ENCODE data around the gene TRMT11. TPM values are rescaled to one million over a fixed set of nuclear protein-coding genes. Genes with fewer than 3 reads are reported as not detected.
"Not testable (repeated sequence)": the region's sequence is repeated elsewhere in the genome, so short reads cannot be mapped to it uniquely, and the experiment has no call there.

The TRMT11 gene
- total RNA-seq, 2 experiments from 2014 or later, result 40.6 to 41.9 TPM

DNA sequence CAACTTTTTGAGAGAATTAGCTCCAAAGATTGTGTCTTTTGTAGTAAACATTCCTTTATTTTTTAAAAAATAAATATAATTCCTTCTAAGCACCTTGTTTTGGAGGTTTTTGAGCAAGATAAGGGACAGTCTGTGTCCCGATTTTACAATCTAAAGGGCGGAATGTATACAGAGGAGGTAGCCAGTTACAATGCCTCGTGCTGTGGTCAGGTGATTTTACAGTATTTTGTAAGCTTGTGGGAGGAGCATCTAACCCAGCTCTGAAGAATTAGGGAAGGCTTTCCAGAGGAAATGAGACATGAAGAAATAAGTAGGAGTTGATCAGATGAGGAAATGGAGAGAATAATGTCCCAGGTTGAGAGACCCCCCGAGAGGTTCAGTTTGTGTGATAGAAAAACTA is 28.5 kb upstream of the TRMT11 start:
- H3K27ac Mint-ChIP-seq, result no peak overlapping the region
- H3K36me3 Mint-ChIP-seq (ENCODE audit: low read depth), result no peaks in the 10 kb centered on the region
- CTCF ChIA-PET, result interaction anchor here (0.8 to 4.3 kb wide), 13 partner anchors 10 to 177 kb away, joined by 3 to 51 read pairs (median 15); partner anchors contain the start of genes NCOA7 and TRMT11
- H3K4me3 Mint-ChIP-seq, result no peak overlapping the region
- H3K9me3 Mint-ChIP-seq, result no peaks in the 10 kb centered on the region
- intact Hi-C loops (cut with micrococcal nuclease), result no loop called here
- H3K27me3 Mint-ChIP-seq (ENCODE audit: low read depth), result peaks cover 2% of the 10 kb centered on the region
- peak; percentile 18 for DNase-seq
- H3K4me1 Mint-ChIP-seq (ENCODE audit: low read depth), result peaks cover 11% of the 10 kb centered on the region

DNA sequence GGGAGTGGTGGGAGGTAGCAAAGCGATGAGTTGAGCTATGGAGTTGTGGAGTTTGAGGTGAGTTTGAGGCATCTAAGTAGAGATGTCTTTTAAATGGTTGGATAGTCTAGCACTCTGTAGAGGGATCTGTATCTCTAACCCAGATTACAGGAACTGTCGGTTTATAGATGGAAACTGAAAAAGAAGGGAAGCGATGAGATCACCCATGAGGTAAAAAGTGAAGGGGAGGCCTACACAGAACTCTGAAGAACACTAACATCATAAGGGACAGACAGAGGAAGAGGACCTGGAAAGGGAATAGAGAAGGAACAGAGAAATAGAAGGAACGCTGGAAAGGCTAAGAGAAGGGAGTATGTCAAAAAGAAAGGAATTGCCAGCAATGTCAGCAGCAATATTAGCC is 27.3 kb upstream of the TRMT11 start:
- Mint-ChIP-seq H3K4me1 (ENCODE audit: low read depth) (peaks cover 20% of the 10 kb centered on the region), H3K27ac (no peak overlapping the region), H3K9me3 (no peaks in the 10 kb centered on the region), H3K27me3 (ENCODE audit: low read depth) (peaks cover 2% of the 10 kb centered on the region), H3K4me3 (no peak overlapping the region), H3K36me3 (ENCODE audit: low read depth) (no peaks in the 10 kb centered on the region)
- intact Hi-C loops (cut with micrococcal nuclease), result no loop called here
- DNase-seq, result no peak
- CTCF ChIA-PET, result interaction anchor here (0.8 to 4.3 kb wide), 4 partner anchors 9 to 178 kb away, joined by 3 to 51 read pairs (median 8); partner anchors contain the start of gene NCOA7

DNA sequence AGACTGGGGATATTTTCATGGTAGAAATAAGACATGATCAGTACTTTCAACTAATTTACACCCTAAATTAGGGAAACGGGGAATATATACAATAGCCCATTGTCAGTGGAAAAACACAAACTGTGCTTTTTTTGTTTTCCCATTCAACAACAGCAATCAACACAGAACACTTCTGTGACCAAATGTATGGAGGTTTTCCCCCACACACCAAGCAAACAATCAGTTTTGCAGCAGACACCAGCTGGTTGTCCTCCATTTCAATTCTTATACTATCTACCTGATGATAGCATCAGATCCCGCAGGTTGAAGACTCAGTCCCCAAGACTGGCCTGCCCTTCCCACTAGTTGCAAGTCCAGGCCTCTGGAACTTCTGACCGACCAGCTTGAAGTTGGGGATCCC is 25.2 kb upstream of the TRMT11 start:
- Mint-ChIP-seq H3K27me3 (ENCODE audit: low read depth) (no peaks in the 10 kb centered on the region), H3K36me3 (ENCODE audit: low read depth) (no peaks in the 10 kb centered on the region), H3K27ac (no peak overlapping the region), H3K9me3 (no peaks in the 10 kb centered on the region), H3K4me1 (ENCODE audit: low read depth) (peaks cover 17% of the 10 kb centered on the region), H3K4me3 (no peak overlapping the region)
- CTCF ChIA-PET, result interaction anchor here (0.6 to 2.3 kb wide), 3 partner anchors 13 to 648 kb away, joined by 3 to 11 read pairs (median 3); no protein-coding TSS in a partner anchor
- intact Hi-C loops (cut with micrococcal nuclease), result no loop called here
- no peak for DNase-seq

DNA sequence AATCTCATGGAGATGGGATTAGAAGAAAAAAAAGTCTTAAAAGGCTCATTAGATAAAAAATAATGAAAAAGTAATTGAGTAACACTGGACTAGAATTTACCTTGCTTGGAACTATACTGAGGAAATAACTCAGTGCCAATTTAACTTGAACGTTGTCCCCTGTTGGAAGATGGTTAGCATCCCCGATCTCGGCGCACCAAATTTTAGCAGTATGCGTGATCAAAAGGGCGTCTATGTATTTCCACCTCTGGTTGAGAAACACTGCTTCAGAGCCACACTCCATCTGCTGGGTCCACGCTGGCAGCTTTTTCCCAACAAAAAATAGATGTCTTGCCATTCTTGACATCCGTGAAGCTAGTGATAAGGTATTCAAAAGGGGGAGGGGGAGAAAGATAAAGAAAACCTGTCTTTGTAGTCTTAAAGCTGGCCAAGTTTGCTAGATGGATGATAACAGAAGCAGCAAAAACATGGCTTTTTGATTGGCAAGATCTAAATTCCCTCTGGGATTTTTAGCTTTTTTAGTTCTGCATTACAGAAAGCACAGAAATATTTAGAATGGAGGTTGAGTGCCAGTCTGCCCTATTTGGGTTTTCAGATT is 23.3 kb upstream of the TRMT11 start:
- no peak overlapping the region for H3K4me3 Mint-ChIP-seq
- H3K9me3 Mint-ChIP-seq, result no peaks in the 10 kb centered on the region
- peaks cover 7% of the 10 kb centered on the region for H3K36me3 Mint-ChIP-seq (ENCODE audit: low read depth)
- intact Hi-C loops (cut with micrococcal nuclease), result no loop called here
- CTCF ChIA-PET, result interaction anchor here (0.8 to 4.4 kb wide), 2 partner anchors 12 to 57 kb away, joined by 4 to 21 read pairs; no protein-coding TSS in a partner anchor
- no peak for DNase-seq
- no peak overlapping the region for H3K27ac Mint-ChIP-seq
- peaks cover 19% of the 10 kb centered on the region for H3K4me1 Mint-ChIP-seq (ENCODE audit: low read depth)
- H3K27me3 Mint-ChIP-seq (ENCODE audit: low read depth), result no peaks in the 10 kb centered on the region

DNA sequence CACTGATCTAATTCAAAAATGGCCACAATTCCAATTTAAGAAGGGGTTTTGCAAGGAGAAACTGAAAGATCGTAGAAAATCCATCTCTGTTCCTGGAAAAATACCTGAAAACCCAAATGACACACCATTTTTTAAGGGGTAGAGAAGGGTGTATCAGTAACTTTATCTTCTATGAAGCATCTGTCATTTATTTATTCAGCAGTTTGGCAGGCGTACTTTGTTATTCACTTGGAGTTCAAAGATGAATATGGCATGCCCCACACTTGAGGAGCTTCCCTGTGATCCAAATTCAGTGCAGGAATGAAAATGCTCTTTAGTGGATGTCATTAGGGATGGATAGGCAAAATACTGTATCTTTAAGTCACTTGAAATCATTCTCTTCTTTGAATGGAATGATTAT is 22.5 kb upstream of the TRMT11 start:
- H3K9me3 Mint-ChIP-seq, result no peaks in the 10 kb centered on the region
- CTCF ChIA-PET, result interaction anchor here (4.4 kb wide), 1 partner anchor 11 kb away, joined by 21 read pairs; no protein-coding TSS in a partner anchor

DNA sequence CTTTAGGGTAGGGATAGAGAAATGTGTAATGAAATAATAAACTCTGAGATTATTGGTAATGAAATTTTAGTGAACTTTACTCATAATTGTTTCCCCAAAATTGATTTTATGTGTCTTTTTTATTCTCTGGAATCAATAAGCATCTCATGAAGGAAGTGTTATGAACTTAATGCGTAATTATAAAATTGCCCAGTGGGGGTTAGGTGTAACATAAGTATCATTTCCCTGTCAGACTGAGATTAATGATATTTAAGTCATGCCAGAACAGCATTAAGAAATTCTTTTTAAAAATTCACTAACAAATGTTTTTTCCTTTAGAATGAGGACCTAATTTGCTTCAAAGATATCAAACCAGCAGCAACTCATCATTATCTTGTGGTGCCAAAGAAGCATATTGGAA is 19.8 kb upstream of the TRMT11 start:
- Mint-ChIP-seq H3K27ac (no peak overlapping the region), H3K36me3 (ENCODE audit: low read depth) (peaks cover 17% of the 10 kb centered on the region), H3K4me3 (no peak overlapping the region), H3K9me3 (no peaks in the 10 kb centered on the region), H3K4me1 (ENCODE audit: low read depth) (peaks cover 26% of the 10 kb centered on the region), H3K27me3 (ENCODE audit: low read depth) (no peaks in the 10 kb centered on the region)
- DNase-seq, result no peak
- intact Hi-C loops (cut with micrococcal nuclease), result no loop called here
- CTCF ChIA-PET, result interaction anchor here (4.4 kb wide), 1 partner anchor 8 kb away, joined by 21 read pairs; no protein-coding TSS in a partner anchor

More for the DNA sequence above, 22.5 kb upstream of the TRMT11 start:
- H3K27me3 Mint-ChIP-seq (ENCODE audit: low read depth), result no peaks in the 10 kb centered on the region
- H3K4me1 Mint-ChIP-seq (ENCODE audit: low read depth), result peaks cover 25% of the 10 kb centered on the region
- DNase-seq, result no peak
- H3K4me3 Mint-ChIP-seq, result no peak overlapping the region
- peaks cover 14% of the 10 kb centered on the region for H3K36me3 Mint-ChIP-seq (ENCODE audit: low read depth)
- no peak overlapping the region for H3K27ac Mint-ChIP-seq
- intact Hi-C loops (cut with micrococcal nuclease), result no loop called here

DNA sequence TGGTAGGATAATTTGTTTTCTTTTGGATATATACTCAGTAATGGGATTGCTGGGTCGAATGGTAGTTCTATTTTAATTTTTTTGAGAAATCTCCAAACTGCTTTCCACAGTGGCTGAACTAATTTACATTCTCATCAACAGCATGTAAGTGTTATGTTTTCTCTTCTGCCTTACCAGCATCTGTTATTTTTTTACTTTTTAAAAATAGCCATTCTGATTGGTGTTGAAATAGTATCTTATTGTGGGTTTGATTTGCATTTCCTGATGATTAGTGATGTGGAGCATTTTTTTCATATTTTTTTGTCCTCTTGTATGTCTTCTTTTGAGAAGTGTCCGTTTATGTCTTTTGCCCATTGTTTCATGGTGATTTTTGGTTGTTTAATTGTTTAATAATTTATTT is 17.8 kb upstream of the TRMT11 start:
- Mint-ChIP-seq H3K27me3 (ENCODE audit: low read depth) (no peaks in the 10 kb centered on the region), H3K36me3 (ENCODE audit: low read depth) (peaks cover 19% of the 10 kb centered on the region), H3K27ac (no peak overlapping the region), H3K4me3 (no peak overlapping the region), H3K9me3 (no peaks in the 10 kb centered on the region), H3K4me1 (ENCODE audit: low read depth) (peaks cover 17% of the 10 kb centered on the region)
- intact Hi-C loops (cut with micrococcal nuclease), result no loop called here
- DNase-seq, result no peak
- CTCF ChIA-PET, result no interaction called here

DNA sequence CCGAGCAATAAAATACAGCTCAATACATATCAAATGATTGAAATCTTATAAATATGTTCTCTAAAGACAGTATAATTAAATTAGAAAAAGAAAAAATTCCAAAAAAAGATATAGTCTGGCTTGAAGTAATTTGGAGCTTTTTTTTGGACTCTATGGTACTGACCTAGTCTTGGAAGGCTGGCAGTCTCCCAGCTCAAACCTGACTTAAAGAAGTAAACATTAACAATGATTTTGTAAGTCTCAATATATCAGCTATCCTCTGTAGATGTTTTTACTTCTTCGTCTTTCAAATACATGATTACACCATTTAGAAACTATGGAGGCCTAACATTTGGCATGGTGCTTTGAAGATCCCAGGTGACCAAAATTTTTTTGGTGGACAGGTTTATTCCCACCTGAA is 15.6 kb upstream of the TRMT11 start:
- H3K36me3 Mint-ChIP-seq (ENCODE audit: low read depth), result peaks cover 20% of the 10 kb centered on the region
- CTCF ChIA-PET, result interaction anchor here (0.6 to 2.9 kb wide), 7 partner anchors 11 to 189 kb away, joined by 3 to 20 read pairs (median 6); partner anchors contain the start of genes HINT3 and NCOA7
- H3K27ac Mint-ChIP-seq, result no peak overlapping the region
- no peaks in the 10 kb centered on the region for H3K9me3 Mint-ChIP-seq
- intact Hi-C loops (cut with micrococcal nuclease), result loop anchor here (10.0 kb wide), 1 partner anchor 456 kb away; no protein-coding TSS in a partner anchor
- peaks cover 18% of the 10 kb centered on the region for H3K4me1 Mint-ChIP-seq (ENCODE audit: low read depth)
- DNase-seq, result no peak
- no peaks in the 10 kb centered on the region for H3K27me3 Mint-ChIP-seq (ENCODE audit: low read depth)
- H3K4me3 Mint-ChIP-seq, result no peak overlapping the region

DNA sequence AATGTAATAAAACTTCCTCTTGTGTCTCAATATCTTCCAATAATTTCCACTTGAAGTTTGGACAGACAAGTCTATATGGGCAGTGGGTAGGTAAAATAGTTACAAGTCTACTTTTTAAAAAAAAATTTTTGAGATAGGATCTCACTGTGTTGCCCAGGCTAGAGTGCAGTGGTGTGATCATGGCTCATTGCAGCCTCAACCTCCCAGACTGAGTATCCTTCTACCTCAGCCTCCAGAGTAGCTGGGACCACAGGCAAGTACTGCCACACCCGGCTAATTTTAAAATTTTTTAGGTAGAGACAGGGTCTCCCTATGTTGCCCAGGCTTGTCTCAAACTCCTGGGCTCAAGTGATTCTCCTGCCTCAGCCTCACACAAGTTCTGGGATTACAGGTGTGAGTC is 13.9 kb upstream of the TRMT11 start:
- H3K27me3 Mint-ChIP-seq (ENCODE audit: low read depth); H3K9me3 Mint-ChIP-seq; H3K4me3 Mint-ChIP-seq; H3K27ac Mint-ChIP-seq; DNase-seq: not testable (repeated sequence)
- Mint-ChIP-seq H3K4me1 (ENCODE audit: low read depth) (peaks cover 16% of the 10 kb centered on the region), H3K36me3 (ENCODE audit: low read depth) (peaks cover 14% of the 10 kb centered on the region)
- intact Hi-C loops (cut with micrococcal nuclease), result loop anchor here (10.0 kb wide), 1 partner anchor 458 kb away; no protein-coding TSS in a partner anchor
- CTCF ChIA-PET, result interaction anchor here (1.3 to 4.7 kb wide), 2 partner anchors 16 to 53 kb away, joined by 5 to 43 read pairs; partner anchors contain the start of gene HINT3

DNA sequence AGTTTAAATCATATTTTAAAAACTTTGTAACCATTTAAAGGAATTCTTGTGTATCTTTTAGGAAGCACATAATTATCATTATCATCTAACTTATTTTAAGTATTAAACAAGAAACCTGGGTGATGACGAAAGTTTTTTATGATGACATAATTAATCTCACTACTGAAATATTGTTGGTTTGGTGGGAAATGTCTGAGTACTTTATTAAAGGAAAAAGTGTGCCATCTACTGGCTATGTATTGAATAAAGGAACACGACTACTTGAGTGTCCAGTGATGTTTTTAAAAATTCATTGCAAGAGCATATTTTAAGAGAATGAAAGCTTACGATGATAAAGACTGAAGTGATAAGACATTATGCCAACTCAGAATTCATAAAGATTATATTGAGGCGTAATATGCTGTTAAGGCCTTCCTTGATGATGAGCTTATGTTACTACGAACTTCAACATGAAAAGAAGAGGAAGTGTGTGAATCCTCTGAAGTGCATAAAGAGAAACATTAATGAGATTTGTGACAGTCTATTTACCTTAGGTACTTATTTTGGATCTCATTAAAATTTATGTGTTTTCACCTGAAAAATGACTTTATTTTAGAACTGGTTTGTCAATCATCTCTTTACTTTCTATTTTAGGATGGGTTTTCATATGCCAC is 12.0 kb upstream of the TRMT11 start:
- Mint-ChIP-seq H3K36me3 (ENCODE audit: low read depth) (peaks cover 5% of the 10 kb centered on the region), H3K27ac (no peak overlapping the region), H3K9me3 (no peaks in the 10 kb centered on the region), H3K4me3 (no peak overlapping the region), H3K27me3 (ENCODE audit: low read depth) (no peaks in the 10 kb centered on the region), H3K4me1 (ENCODE audit: low read depth) (peaks cover 7% of the 10 kb centered on the region)
- no peak for DNase-seq
- intact Hi-C loops (cut with micrococcal nuclease), result loop anchor here (1.0 to 10.0 kb wide), 6 partner anchors 18 to 663 kb away; partner anchors contain the start of gene HINT3
- CTCF ChIA-PET, result interaction anchor here (0.6 to 4.7 kb wide), 36 partner anchors 10 to 664 kb away, joined by 3 to 43 read pairs (median 4); partner anchors contain the start of genes HINT3, NCOA7 and TRMT11

DNA sequence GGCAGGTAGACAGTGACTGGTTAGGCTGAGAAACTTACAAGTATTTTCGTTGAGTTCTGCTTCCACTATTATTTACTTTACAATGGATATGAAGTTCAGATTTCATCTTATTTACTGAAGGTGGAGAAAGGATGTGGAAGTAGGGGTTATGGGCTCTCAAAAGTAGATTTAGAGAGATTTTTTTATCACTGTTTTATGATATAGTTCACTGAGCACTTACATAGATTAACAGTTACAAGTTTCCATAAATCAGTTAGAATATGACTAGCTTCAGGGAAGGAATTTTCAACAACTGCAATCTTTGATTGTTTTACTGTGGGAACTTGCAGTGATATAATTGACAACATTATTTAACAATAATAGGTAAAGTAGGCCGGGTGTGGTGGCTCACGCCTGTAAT is 7.2 kb upstream of the TRMT11 start:
- no peak overlapping the region for H3K27ac Mint-ChIP-seq
- H3K27me3 Mint-ChIP-seq (ENCODE audit: low read depth), result no peaks in the 10 kb centered on the region
- H3K36me3 Mint-ChIP-seq (ENCODE audit: low read depth), result peaks cover 1% of the 10 kb centered on the region
- H3K4me3 Mint-ChIP-seq, result no peak overlapping the region
- peaks cover 7% of the 10 kb centered on the region for H3K4me1 Mint-ChIP-seq (ENCODE audit: low read depth)
- CTCF ChIA-PET, result interaction anchor here (1.1 kb wide), 1 partner anchor 24 kb away, joined by 3 read pairs; no protein-coding TSS in a partner anchor
- H3K9me3 Mint-ChIP-seq, result no peaks in the 10 kb centered on the region
- no peak for DNase-seq
- intact Hi-C loops (cut with micrococcal nuclease), result loop anchor here (10.0 kb wide), 1 partner anchor 464 kb away; no protein-coding TSS in a partner anchor

DNA sequence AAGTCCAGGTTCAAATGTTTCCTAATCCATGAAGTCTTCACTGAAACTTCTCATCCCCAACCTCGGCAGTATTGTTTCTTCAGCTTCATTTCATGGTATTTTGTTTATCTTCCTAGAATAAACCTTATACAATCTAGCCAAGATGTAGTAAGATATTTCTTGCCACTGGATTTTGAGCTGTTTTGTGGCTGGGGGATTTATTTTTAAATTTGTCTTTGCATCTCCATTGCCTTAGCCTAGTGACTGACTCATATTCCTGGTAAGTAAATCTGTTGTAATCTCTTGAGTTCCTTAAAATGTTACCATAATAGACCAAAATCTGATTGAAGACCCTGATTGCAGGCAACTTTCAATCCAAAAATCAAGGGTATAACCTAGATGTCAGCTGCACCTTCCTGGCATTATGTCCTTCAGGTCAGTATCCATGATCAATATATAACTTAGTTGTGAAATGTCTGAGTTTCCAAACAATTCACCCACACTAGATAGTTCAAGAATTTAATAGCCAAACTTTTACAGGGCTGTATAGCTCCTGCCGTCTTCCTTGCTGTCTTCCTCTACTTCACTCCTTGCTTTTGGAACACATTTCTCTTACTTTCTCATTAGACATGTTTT is 4.7 kb upstream of the TRMT11 start:
- intact Hi-C loops (cut with micrococcal nuclease), result loop anchor here (10.0 kb wide), 2 partner anchors 787 to 1283 kb away; partner anchors contain the start of gene RNF146
- no peak overlapping the region for H3K27ac Mint-ChIP-seq
- H3K36me3 Mint-ChIP-seq (ENCODE audit: low read depth), result no peaks in the 10 kb centered on the region
- no peaks in the 10 kb centered on the region for H3K27me3 Mint-ChIP-seq (ENCODE audit: low read depth)
- CTCF ChIA-PET, result interaction anchor here (1.5 kb wide), 1 partner anchor 25 kb away, joined by 3 read pairs; no protein-coding TSS in a partner anchor
- H3K9me3 Mint-ChIP-seq, result no peaks in the 10 kb centered on the region
- H3K4me1 Mint-ChIP-seq (ENCODE audit: low read depth), result peaks cover 4% of the 10 kb centered on the region
- DNase-seq, result no peak
- no peak overlapping the region for H3K4me3 Mint-ChIP-seq

All from activated naive CD4-positive, alpha-beta T cell treated with anti-CD3 and anti-CD28 coated beads for 36 hours (primary cell).